Measurements from ENCODE around the gene ADAMTSL1. TPM values are rescaled to one million over a fixed set of nuclear protein-coding genes. Genes with fewer than 3 reads are reported as not detected.

The ADAMTSL1 gene
- total and polyA plus RNA-seq, 2 of the 8 experiments (the other 6 are each of a cell fraction or from before 2014, with no cell fraction given), result 0.84 to 1.1 TPM

DNA sequence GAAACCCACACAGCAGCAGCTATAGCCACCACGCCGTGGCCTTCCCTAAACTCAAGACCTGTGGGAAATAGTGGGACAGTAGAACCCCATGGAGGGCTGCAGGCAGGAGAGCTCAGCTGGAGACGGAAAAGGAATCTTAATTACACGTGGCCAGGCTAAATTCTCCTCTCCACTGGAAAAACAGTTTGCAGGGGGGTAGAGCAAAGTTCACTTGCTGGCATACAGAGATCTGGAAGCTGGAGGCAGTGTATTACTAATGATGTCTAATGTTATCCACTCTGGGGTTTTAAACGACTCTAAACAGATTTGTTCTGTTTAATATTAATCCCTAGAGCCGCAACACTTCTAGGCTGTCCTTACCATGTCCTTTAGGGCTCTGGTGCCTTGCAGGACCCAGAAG lies 302.0 kb downstream of the ADAMTSL1 start:
- ChIA-PET POLR2A (ENCODE audit: partially characterized antibody) (no interaction called here), CTCF (ENCODE audit: partially characterized antibody) (interaction anchor here (1.1 to 1.5 kb wide), 2 partner anchors 10 to 15 kb away, joined by 3 to 7 read pairs; no protein-coding TSS in a partner anchor)
- Histone ChIP-seq H2BK12ac (ENCODE audit: low read depth, low read length) (no peak overlapping the region), H3K4ac (replicated peaks; ENCODE audit: insufficient read length, low read depth, low read length) (no peak overlapping the region), H3K23me2 (ENCODE audit: low read depth, low read length) (no peaks in the 10 kb centered on the region), H3K18ac (ENCODE audit: extremely low read depth, low read length) (no peak overlapping the region), H4K5ac (ENCODE audit: insufficient read length, low read depth, low read length) (no peak overlapping the region), H2BK20ac (ENCODE audit: low read length) (no peak overlapping the region), H3K9me3 (ENCODE audit: insufficient read depth in 2 of 2, low read depth in 1 of 2, low read length in 1 of 2) (peaks cover 0 to 9% of the 10 kb centered on the region in 2 experiments; a peak in 1 of 4 replicates), H4K20me1 (replicated peaks in 1 of 2; ENCODE audit: control insufficient read depth in 1 of 2, insufficient read depth in 2 of 2, low read length in 2 of 2) (no peaks in the 10 kb centered on the region), H2AFZ (ENCODE audit: low read length) (no peak overlapping the region), H3K9ac (replicated peaks in 1 of 4; ENCODE audit: extremely low read depth in 1 of 4, low read depth in 3 of 4, low read length in 3 of 4) (no peak overlapping the region), H2BK120ac (replicated peaks; ENCODE audit: low read depth, low read length) (no peak overlapping the region), H3K14ac (ENCODE audit: insufficient read length) (no peak overlapping the region), H3K4me1 (replicated peaks in 1 of 4; ENCODE audit: control insufficient read depth in 3 of 4, insufficient read depth in 4 of 4, low read length in 3 of 4) (no peaks in the 10 kb centered on the region; a peak in 1 of 7 replicates), H3K36me3 (ENCODE audit: control insufficient read depth in 2 of 4, insufficient read depth in 4 of 4, low read length in 3 of 4) (no peaks in the 10 kb centered on the region), H3K27me3 (replicated peaks in 1 of 4; ENCODE audit: control insufficient read depth in 3 of 4, extremely low read depth in 1 of 4, insufficient read depth in 3 of 4, low read length in 3 of 4) (no peaks in the 10 kb centered on the region), H3K4me3 (ENCODE audit: extremely low read depth in 1 of 4, insufficient read depth in 2 of 4, low read depth in 3 of 4, low read length in 4 of 4) (no peak overlapping the region), H3K4me2 (ENCODE audit: insufficient read depth in 1 of 2, low read depth in 2 of 2, low read length in 2 of 2) (no peak overlapping the region), H3K56ac (replicated peaks; ENCODE audit: insufficient read length, low read depth, low read length) (no peak overlapping the region), H2AK5ac (ENCODE audit: low read depth, low read length) (no peak overlapping the region), H2BK15ac (ENCODE audit: low read length) (no peak overlapping the region), H4K91ac (replicated peaks; ENCODE audit: insufficient read length, low read length) (no peak overlapping the region), H2BK5ac (ENCODE audit: low read depth, low read length) (no peak overlapping the region), H3K79me2 (ENCODE audit: control insufficient read depth in 1 of 2, insufficient read depth in 2 of 2, low read length in 2 of 2) (no peaks in the 10 kb centered on the region), H4K8ac (ENCODE audit: extremely low read depth, insufficient read depth, low read length) (no peak overlapping the region), H3K27ac (ENCODE audit: low read depth, low read length) (no peak overlapping the region), H3K23ac (ENCODE audit: insufficient read length) (no peak overlapping the region), H3K79me1 (ENCODE audit: low read depth, low read length) (no peaks in the 10 kb centered on the region)
- 78% methylated on average over 6 of the region's 6 CpGs; no CpG with 5 or more reads in 1 of the 2 experiments for WGBS, 2 experiments (ENCODE audit: extremely low coverage in 1 of 2, insufficient coverage in 1 of 2, insufficient read length in 1 of 2, insufficient replicate concordance in 2 of 2, low coverage in 1 of 2, low lambda C conversion rate in 2 of 2, missing lambda C conversion rate in 1 of 2)
- DNase-seq (ENCODE audit: low read depth in 1 of 2, low spot score in 2 of 2), result no peak
- no peak for FAIRE-seq
- TF ChIP-seq SIX5 (IDR thresholded peaks at IDR 0.05; ENCODE audit: low read depth, low read length) (no peak), JUN (IDR thresholded peaks at IDR 0.05; ENCODE audit: low read depth, low read length) (no peak), RFX5 (IDR thresholded peaks at IDR 0.05; ENCODE audit: borderline replicate concordance, low read depth, low read length) (no peak), GTF2F1 (IDR thresholded peaks at IDR 0.05; ENCODE audit: borderline replicate concordance, low read depth, low read length) (no peak), FOSL1 (IDR thresholded peaks at IDR 0.05; ENCODE audit: insufficient read depth, low read depth, low read length) (no peak), SUZ12 (IDR thresholded peaks at IDR 0.05; ENCODE audit: low read length) (no peak), SIRT6 (IDR thresholded peaks at IDR 0.05; ENCODE audit: low read length) (no peak), BACH1 (IDR thresholded peaks at IDR 0.05; ENCODE audit: low read length) (no peak), CTBP2 (IDR thresholded peaks at IDR 0.05; ENCODE audit: borderline replicate concordance, insufficient read depth, insufficient read length, low read length) (no peak), KDM4A (IDR thresholded peaks at IDR 0.05; ENCODE audit: low read depth, low read length, severe bottlenecking) (no peak)
- TF ChIP-seq, protein P1, sequence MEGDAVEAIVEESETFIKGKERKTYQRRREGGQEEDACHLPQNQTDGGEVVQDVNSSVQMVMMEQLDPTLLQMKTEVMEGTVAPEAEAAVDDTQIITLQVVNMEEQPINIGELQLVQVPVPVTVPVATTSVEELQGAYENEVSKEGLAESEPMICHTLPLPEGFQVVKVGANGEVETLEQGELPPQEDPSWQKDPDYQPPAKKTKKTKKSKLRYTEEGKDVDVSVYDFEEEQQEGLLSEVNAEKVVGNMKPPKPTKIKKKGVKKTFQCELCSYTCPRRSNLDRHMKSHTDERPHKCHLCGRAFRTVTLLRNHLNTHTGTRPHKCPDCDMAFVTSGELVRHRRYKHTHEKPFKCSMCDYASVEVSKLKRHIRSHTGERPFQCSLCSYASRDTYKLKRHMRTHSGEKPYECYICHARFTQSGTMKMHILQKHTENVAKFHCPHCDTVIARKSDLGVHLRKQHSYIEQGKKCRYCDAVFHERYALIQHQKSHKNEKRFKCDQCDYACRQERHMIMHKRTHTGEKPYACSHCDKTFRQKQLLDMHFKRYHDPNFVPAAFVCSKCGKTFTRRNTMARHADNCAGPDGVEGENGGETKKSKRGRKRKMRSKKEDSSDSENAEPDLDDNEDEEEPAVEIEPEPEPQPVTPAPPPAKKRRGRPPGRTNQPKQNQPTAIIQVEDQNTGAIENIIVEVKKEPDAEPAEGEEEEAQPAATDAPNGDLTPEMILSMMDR (IDR thresholded peaks at IDR 0.05; ENCODE audit: control extremely low read depth in 1 of 3, insufficient read depth in 1 of 3, low read depth in 1 of 3, low read length in 3 of 3), result no peak
- TF ChIP-seq, protein P2, sequence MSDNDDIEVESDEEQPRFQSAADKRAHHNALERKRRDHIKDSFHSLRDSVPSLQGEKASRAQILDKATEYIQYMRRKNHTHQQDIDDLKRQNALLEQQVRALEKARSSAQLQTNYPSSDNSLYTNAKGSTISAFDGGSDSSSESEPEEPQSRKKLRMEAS (IDR thresholded peaks at IDR 0.05), result no peak

Measured in H1 (cell line).